ENCODE results near the gene WNT2.

- no peak for TF ChIP-seq SP1 (IDR thresholded peaks at IDR 0.05)
- TF ChIP-seq FOXM1 (IDR thresholded peaks at IDR 0.05; ENCODE audit: borderline replicate concordance), result no peak
- TF ChIP-seq FOXA1 (IDR thresholded peaks at IDR 0.05), result no peak
- TF ChIP-seq TARDBP (IDR thresholded peaks at IDR 0.05), result no peak
- no peak for TF ChIP-seq PKNOX1 (IDR thresholded peaks at IDR 0.05)
- TF ChIP-seq NFRKB (IDR thresholded peaks at IDR 0.05), result no peak
- no peak for TF ChIP-seq BHLHE40 (IDR thresholded peaks at IDR 0.05; ENCODE audit: borderline replicate concordance)
- TF ChIP-seq LEF1 (IDR thresholded peaks at IDR 0.05; ENCODE audit: borderline replicate concordance), result no peak
- TF ChIP-seq SUZ12 (IDR thresholded peaks at IDR 0.05), result no peak
- TF ChIP-seq FOXK2 (IDR thresholded peaks at IDR 0.05), result no peak
- TF ChIP-seq L3MBTL2 (conservative IDR thresholded peaks at IDR 0.05), result no peak
- no peak for TF ChIP-seq HDGF (IDR thresholded peaks at IDR 0.05; ENCODE audit: borderline replicate concordance)
- no peak for TF ChIP-seq ELF4 (IDR thresholded peaks at IDR 0.05)
Measured at GRCh38 chr7:117283371-117283770, 39.5 kb downstream of the WNT2 start.

All from HEK293T (cell line).